Cardiac muscle cell (in vitro differentiated cells and primary cell): Measurements from ENCODE around the gene PIBF1. TPM values are rescaled to one million over a fixed set of nuclear protein-coding genes. Genes with fewer than 3 reads are reported as not detected.
A peak's percentile ranks its signal among the peaks of the same experiment; 100 is the strongest.
"Not testable (repeated sequence)": the region's sequence is repeated elsewhere in the genome, so short reads cannot be mapped to it uniquely, and the experiment has no call there.

Experiments used
- DNase-seq, 2 donors: peaks; one replicate each; pipeline versions ENCODE4 v3.0.0 to v3.0.0-alpha.2; 2010 to 2017; ENCODE audit warnings: low read depth in 1 of 2, low spot score in 1 of 2
- H3K27ac ChIP-seq: fragments of 200-600 bp; sonication (generic); 2 replicates; pipeline ENCODE4 v1.5.1; 2016
- H3K27me3 ChIP-seq: fragments of 200-600 bp; sonication (generic); 2 replicates; pipeline ENCODE4 v1.6.0; 2016; ENCODE audit warnings: control low read depth
- H3K36me3 ChIP-seq: fragments of 200-600 bp; sonication (generic); 2 replicates; pipeline ENCODE4 v1.5.1; 2016; ENCODE audit warnings: control low read depth
- H3K4me1 ChIP-seq: fragments of 200-600 bp; sonication (generic); 2 replicates; pipeline ENCODE4 v1.8.1; 2017; ENCODE audit warnings: low read depth, mild to moderate bottlenecking, mixed run types
- H3K4me3 ChIP-seq: fragments of 200-600 bp; sonication (generic); 2 replicates; pipeline ENCODE4 v1.5.1; 2016; ENCODE audit warnings: mild to moderate bottlenecking
- H3K9me3 ChIP-seq: fragments of 200-600 bp; sonication (generic); 2 replicates; pipeline ENCODE4 v1.5.1; 2017; ENCODE audit warnings: low read depth, mild to moderate bottlenecking, control low read depth
- polyA plus RNA-seq: library from polyadenylated mRNA; unstranded; fragments of >200 nt; fragmentation: Nextera tagmentation; extraction: Ambion mirVana; gene quantifications from 2 replicates; pipeline ENCODE4 v1.2.1, GENCODE V29; 2016
- total RNA-seq: library from RNA; depleted of rRNA; stranded (reverse); fragments of >200 nt; gene quantifications from 2 replicates; pipeline ENCODE4 v1.2.3, GENCODE V29; 2016
- TF ChIP-seq, protein P1 (sequence below): IDR thresholded peaks from 2 replicates; pipeline ENCODE4 v1.5.1; 2012; ENCODE audit warnings: low read depth, mild to moderate bottlenecking, low read length

PIBF1 gene
- total and polyA plus RNA-seq, 2 experiments from 2014 or later, result 16.4 to 19.2 TPM

DNA sequence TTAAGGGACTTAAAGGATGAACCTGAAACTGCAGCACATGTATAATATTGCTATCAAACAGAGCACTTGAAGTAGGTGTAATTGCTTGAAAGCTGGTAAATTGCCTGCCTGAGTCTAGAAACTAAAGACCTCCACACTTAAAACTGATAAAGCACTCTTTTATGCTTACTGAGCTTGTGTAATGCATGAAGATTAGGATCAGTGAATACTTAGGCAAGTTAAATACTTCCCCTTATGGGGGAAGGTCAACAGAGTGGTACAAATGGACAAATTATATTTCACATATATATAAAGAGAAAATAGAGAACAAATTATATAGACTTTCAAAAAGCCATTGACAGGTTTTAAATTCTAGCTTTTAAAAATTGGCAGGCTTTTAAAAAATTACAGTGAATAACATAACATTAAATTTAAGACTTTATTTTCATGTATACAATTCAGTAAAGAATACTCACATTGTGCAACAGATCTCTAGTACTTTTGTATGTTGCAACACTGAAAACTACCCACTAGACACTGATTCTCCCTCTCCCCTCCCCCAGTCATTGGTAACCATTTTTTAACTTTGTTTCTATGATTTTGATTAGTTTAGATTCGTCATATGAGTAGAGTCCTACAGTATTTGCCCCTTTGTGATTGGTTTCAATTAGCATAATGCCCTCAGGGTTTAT, 23.9 kb downstream of the PIBF1 start:
- peak in 1 of 2 donors; percentile 33 for DNase-seq
- H3K36me3 ChIP-seq, result no peaks in the 10 kb centered on the region
- no peaks in the 10 kb centered on the region for H3K27me3 ChIP-seq
- no peaks in the 10 kb centered on the region for H3K9me3 ChIP-seq
- H3K27ac ChIP-seq, result no peak overlapping the region
- no peaks in the 10 kb centered on the region for H3K4me1 ChIP-seq
- TF ChIP-seq, protein P1, sequence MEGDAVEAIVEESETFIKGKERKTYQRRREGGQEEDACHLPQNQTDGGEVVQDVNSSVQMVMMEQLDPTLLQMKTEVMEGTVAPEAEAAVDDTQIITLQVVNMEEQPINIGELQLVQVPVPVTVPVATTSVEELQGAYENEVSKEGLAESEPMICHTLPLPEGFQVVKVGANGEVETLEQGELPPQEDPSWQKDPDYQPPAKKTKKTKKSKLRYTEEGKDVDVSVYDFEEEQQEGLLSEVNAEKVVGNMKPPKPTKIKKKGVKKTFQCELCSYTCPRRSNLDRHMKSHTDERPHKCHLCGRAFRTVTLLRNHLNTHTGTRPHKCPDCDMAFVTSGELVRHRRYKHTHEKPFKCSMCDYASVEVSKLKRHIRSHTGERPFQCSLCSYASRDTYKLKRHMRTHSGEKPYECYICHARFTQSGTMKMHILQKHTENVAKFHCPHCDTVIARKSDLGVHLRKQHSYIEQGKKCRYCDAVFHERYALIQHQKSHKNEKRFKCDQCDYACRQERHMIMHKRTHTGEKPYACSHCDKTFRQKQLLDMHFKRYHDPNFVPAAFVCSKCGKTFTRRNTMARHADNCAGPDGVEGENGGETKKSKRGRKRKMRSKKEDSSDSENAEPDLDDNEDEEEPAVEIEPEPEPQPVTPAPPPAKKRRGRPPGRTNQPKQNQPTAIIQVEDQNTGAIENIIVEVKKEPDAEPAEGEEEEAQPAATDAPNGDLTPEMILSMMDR, result no peak
- H3K4me3 ChIP-seq, result no peak overlapping the region

GRCh38 chr13:72806514-72806913, 24.6 kb downstream of the PIBF1 start:
- H3K4me3 ChIP-seq, H3K27me3 ChIP-seq, DNase-seq, H3K27ac ChIP-seq, H3K9me3 ChIP-seq, H3K36me3 ChIP-seq, H3K4me1 ChIP-seq: not testable (repeated sequence)

DNA sequence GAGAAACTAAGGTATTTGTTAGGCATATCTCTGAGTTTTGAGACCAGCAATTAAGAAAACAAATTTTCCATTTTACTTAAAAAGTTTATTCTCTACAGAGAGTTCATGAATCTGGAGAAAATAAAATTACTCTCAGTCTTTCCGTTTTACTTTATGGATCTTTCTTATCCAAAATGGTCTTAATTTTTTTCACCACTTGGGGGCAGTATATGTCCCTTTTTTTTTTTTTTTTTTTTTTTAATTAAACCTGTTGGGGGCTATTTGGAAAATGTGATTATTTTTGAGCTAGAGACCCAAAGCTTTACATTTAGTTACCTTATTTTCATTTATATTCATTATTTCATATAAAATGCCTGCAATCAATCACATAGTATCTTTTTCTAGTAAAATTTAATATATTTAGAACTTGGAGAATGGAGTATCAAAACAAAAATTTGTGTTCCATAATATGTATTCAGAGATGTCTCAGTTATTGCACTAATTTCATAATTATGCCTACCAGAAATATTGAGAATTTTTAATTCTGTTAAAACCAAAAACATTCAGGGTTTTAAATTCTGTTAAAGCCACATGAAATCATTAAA, 27.1 kb downstream of the PIBF1 start:
- Histone ChIP-seq H3K9me3 (no peaks in the 10 kb centered on the region), H3K4me1 (no peaks in the 10 kb centered on the region), H3K27ac (peak overlapping the region; percentile 48), H3K4me3 (no peak overlapping the region), H3K36me3 (no peaks in the 10 kb centered on the region), H3K27me3 (no peaks in the 10 kb centered on the region)
- peak; percentile 13 to 28 for DNase-seq
- TF ChIP-seq, protein P1, result peak; percentile 51

DNA sequence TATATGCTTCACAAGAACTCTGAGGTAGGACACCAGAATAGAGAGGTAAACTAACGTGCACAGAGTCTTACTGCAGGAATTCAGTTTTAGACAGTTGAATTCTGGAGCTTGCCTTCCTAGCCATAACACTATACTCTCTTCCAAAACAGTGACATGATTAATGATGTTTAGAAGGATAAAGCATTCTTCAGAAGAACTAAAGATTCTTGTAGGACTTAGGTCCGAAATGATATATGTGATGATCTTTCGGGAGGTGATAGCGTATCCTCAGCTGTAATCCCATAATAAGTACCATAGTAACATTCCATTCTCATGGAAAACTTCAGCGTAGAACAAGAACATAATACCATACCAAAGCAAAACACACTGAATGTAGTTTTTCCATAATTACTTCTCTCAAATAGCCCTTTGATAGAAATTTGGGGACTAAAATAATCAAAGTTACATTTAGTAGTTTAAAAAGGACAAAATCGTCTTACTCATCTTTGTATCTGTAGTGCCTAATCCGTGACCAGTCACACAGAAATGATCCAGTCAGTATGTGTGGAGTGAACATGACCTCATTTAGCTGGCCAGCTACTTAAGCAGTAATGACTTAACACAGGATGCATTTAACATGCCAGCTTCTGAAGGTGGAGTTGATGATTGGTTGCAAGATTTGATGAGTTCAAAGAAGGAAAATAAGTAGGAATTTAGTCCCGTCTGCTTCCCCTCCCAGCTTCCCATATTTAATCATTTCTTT, 38.4 kb downstream of the PIBF1 start:
- peaks cover 6% of the 10 kb centered on the region for H3K4me1 ChIP-seq
- peak in 1 of 2 donors; percentile 33 for DNase-seq
- TF ChIP-seq, protein P1, result no peak
- H3K36me3 ChIP-seq, result peaks cover 6% of the 10 kb centered on the region
- no peaks in the 10 kb centered on the region for H3K9me3 ChIP-seq
- no peaks in the 10 kb centered on the region for H3K27me3 ChIP-seq
- H3K27ac ChIP-seq, result peak overlapping the region; percentile 9
- no peak overlapping the region for H3K4me3 ChIP-seq

DNA sequence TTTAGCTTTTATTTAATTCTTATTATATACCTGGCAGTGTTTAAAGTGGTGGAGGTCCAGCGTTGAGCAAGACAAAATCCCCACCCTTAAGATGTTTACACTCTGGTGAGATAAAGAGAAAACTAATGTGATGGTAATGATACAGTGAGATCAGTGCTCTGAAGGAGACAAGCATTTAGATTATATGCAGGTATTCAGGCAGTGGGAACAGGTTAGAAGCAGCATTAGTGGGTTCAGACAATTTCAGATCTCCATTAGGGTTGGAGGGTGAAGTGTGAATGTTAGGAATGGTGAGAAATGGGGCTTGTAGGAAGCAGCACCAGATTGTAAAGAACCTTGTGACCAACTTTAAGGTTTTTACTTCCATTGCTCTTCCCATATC, 39.0 kb downstream of the PIBF1 start:
- H3K4me1 ChIP-seq, result peaks cover 6% of the 10 kb centered on the region
- H3K9me3 ChIP-seq, result no peaks in the 10 kb centered on the region
- no peak for DNase-seq
- peaks cover 6% of the 10 kb centered on the region for H3K36me3 ChIP-seq
- H3K27ac ChIP-seq, result no peak overlapping the region
- H3K27me3 ChIP-seq, result no peaks in the 10 kb centered on the region
- H3K4me3 ChIP-seq, result no peak overlapping the region
- TF ChIP-seq, protein P1, result no peak

- TF ChIP-seq, protein P1, result no peak
- no peak for DNase-seq
- Histone ChIP-seq H3K27ac (no peak overlapping the region), H3K4me1 (peaks cover 6% of the 10 kb centered on the region), H3K4me3 (no peak overlapping the region), H3K27me3 (no peaks in the 10 kb centered on the region), H3K9me3 (no peaks in the 10 kb centered on the region), H3K36me3 (peaks cover 6% of the 10 kb centered on the region)
Measured at GRCh38 chr13:72823081-72823480, 41.1 kb downstream of the PIBF1 start.
